ENCODE measurements around the gene NHLRC4. TPM values are rescaled to one million over a fixed set of nuclear protein-coding genes. Genes with fewer than 3 reads are reported as not detected.

NHLRC4 gene
- total RNA-seq, 2 donors from 2014 or later: 2.9 to 6.2 TPM

- no peaks in the 10 kb centered on the region for H3K36me3 ChIP-seq
- 79% methylated on average over 29 of the region's 29 CpGs for WGBS
- H3K9me3 ChIP-seq: no peaks in the 10 kb centered on the region
- no peaks in the 10 kb centered on the region for H3K4me1 ChIP-seq (replicated peaks)
- DNase-seq (ENCODE audit: low spot score): no peak
- H3K27ac ChIP-seq: no peak overlapping the region
- intact Hi-C loops (cut with DNase I): no loop called here
- H3K27me3 ChIP-seq (replicated peaks; ENCODE audit: insufficient read depth): no peaks in the 10 kb centered on the region
- no peak for TF ChIP-seq CTCF (IDR thresholded peaks at IDR 0.05)
- TF ChIP-seq POLR2A (IDR thresholded peaks at IDR 0.05): no peak
- TF ChIP-seq POLR2AphosphoS5 (IDR thresholded peaks at IDR 0.05): no peak
- H3K4me3 ChIP-seq: no peak overlapping the region
Observed at GRCh38 chr16:540645-541340, 26.0 kb upstream of the NHLRC4 start.

- Histone ChIP-seq H3K27ac (no peak overlapping the region), H3K4me3 (no peak overlapping the region), H3K36me3 (no peaks in the 10 kb centered on the region), H3K9me3 (no peaks in the 10 kb centered on the region), H3K27me3 (replicated peaks; ENCODE audit: insufficient read depth) (no peaks in the 10 kb centered on the region), H3K4me1 (replicated peaks) (no peaks in the 10 kb centered on the region)
- 82% methylated on average over 43 of the region's 51 CpGs for WGBS
- no peak for DNase-seq (ENCODE audit: low spot score)
- intact Hi-C loops (cut with DNase I): no loop called here
- no peak for TF ChIP-seq CTCF (IDR thresholded peaks at IDR 0.05)
- no peak for TF ChIP-seq POLR2A (IDR thresholded peaks at IDR 0.05)
- no peak for TF ChIP-seq POLR2AphosphoS5 (IDR thresholded peaks at IDR 0.05)
Observed at GRCh38 chr16:543301-544164, 23.3 kb upstream of the NHLRC4 start.

GRCh38 chr16:544517-544916, 22.3 kb upstream of the NHLRC4 start:
- no peaks in the 10 kb centered on the region for H3K4me1 ChIP-seq (replicated peaks)
- intact Hi-C loops (cut with DNase I): no loop called here
- H3K4me3 ChIP-seq: no peak overlapping the region
- 88% methylated on average over 46 of the region's 46 CpGs for WGBS
- H3K36me3 ChIP-seq: no peaks in the 10 kb centered on the region
- H3K9me3 ChIP-seq: no peaks in the 10 kb centered on the region
- no peaks in the 10 kb centered on the region for H3K27me3 ChIP-seq (replicated peaks; ENCODE audit: insufficient read depth)
- H3K27ac ChIP-seq: no peak overlapping the region
- DNase-seq (ENCODE audit: low spot score): no peak
- TF ChIP-seq CTCF (IDR thresholded peaks at IDR 0.05) (no peak), POLR2AphosphoS5 (IDR thresholded peaks at IDR 0.05) (no peak), POLR2A (IDR thresholded peaks at IDR 0.05) (no peak)

GRCh38 chr16:546909-547770, 19.7 kb upstream of the NHLRC4 start:
- no peaks in the 10 kb centered on the region for H3K36me3 ChIP-seq
- intact Hi-C loops (cut with DNase I): no loop called here
- H3K4me3 ChIP-seq: peak overlapping the region; percentile 9 to 11
- TF ChIP-seq POLR2A (IDR thresholded peaks at IDR 0.05) (no peak), POLR2AphosphoS5 (IDR thresholded peaks at IDR 0.05) (peak; percentile 63), CTCF (IDR thresholded peaks at IDR 0.05) (peak; percentile 36 to 88 (median 74))
- peak; percentile 77 for DNase-seq (ENCODE audit: low spot score)
- H3K27me3 ChIP-seq (replicated peaks; ENCODE audit: insufficient read depth): no peaks in the 10 kb centered on the region
- no peaks in the 10 kb centered on the region for H3K9me3 ChIP-seq
- WGBS: 53% methylated on average over 38 of the region's 60 CpGs
- H3K4me1 ChIP-seq (replicated peaks): no peaks in the 10 kb centered on the region
- H3K27ac ChIP-seq: no peak overlapping the region
